ENCODE data around the gene SUPT7L. TPM values are rescaled to one million over a fixed set of nuclear protein-coding genes. Genes with fewer than 3 reads are reported as not detected.
A peak's percentile ranks its signal among the peaks of the same experiment; 100 is the strongest.
"Not testable (repeated sequence)": the region's sequence is repeated elsewhere in the genome, so short reads cannot be mapped to it uniquely, and the experiment has no call there.

The SUPT7L gene
- total and polyA plus RNA-seq, 2 donors from 2014 or later, result 28.1 to 29.6 TPM

DNA sequence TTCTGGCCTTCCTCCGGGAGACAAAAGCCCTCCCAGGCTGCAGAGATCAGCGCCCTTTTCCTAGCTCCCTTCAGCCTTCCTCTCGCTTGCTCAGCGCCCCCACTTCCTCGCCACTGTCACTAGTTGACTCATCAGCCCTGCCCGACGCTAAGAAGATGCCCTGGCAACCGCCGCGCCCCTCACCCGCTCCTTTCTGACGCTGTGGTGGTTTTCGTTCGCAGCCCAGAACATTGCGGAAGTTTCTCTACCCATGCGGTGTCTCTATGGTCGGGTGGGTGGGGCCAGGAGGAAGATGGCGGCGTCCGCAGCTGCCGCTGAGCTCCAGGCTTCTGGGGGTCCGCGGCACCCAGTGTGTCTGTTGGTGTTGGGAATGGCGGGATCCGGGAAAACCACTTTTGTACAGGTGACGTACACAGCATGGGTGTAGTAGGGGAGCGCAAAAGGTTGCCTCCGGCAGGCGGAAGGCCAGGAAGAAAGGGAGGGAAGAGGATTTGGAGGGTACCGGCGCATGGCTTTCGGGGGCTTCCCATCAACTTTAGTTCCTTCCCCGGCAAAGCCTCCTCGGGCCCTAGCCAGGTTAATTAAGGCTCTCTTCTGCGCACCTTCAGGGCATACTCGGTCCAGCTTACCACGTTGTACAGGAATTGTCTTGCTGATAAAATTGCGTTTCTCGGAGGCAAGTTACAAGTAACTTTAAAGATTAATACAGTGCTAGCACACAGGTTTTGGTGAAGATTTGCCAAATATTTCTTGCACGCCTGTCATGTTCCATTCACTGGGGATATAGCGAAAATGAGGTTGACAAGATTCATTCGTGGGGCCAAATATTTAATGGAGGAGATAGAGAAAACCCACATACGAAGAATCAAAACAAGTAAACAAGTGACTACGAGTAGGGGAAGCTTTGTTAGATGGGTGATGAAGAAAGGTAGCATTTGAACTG lies 34.4 kb downstream of the SUPT7L start, which contains the start of the genes CCDC121 and GPN1:
TSS of gene CCDC121 (minus strand) at position 246 of the 943 bp plus-strand sequence. CDS start 1,213 bp downstream, outside the sequence.
TSS of gene GPN1 (plus strand) at position 284 of the 943 bp plus-strand sequence. CDS start at position 293, 9 bp downstream.
- Histone ChIP-seq H3K4me3 (ENCODE audit: low read length in 3 of 3) (peak within 1 kb of the TSS; percentile 88 to 97 (median 91)), H3K36me3 (ENCODE audit: control insufficient read depth in 2 of 3, insufficient read depth in 3 of 3, low read length in 3 of 3) (peaks cover 6 to 16% (median 7%) of the 10 kb centered on the region in 3 donors), H3K9me3 (ENCODE audit: control insufficient read depth in 2 of 3, insufficient read depth in 1 of 3, low read length in 3 of 3) (no peaks in the 10 kb centered on the region), H3K27ac (ENCODE audit: low read depth in 2 of 2, low read length in 2 of 2) (peak within 1 kb of the TSS; percentile 79 to 83), H3K9ac (ENCODE audit: low read length in 3 of 3) (peak within 1 kb of the TSS; percentile 86 to 97 (median 86)), H3K27me3 (ENCODE audit: control insufficient read depth, insufficient read depth, low read length) (no peaks in the 10 kb centered on the region), H3K4me1 (ENCODE audit: control insufficient read depth in 2 of 3, insufficient read depth in 2 of 3, low read depth in 1 of 3, low read length in 3 of 3) (peaks cover 0 to 10% (median 0%) of the 10 kb centered on the region in 3 donors)
- TF ChIP-seq, protein P1, sequence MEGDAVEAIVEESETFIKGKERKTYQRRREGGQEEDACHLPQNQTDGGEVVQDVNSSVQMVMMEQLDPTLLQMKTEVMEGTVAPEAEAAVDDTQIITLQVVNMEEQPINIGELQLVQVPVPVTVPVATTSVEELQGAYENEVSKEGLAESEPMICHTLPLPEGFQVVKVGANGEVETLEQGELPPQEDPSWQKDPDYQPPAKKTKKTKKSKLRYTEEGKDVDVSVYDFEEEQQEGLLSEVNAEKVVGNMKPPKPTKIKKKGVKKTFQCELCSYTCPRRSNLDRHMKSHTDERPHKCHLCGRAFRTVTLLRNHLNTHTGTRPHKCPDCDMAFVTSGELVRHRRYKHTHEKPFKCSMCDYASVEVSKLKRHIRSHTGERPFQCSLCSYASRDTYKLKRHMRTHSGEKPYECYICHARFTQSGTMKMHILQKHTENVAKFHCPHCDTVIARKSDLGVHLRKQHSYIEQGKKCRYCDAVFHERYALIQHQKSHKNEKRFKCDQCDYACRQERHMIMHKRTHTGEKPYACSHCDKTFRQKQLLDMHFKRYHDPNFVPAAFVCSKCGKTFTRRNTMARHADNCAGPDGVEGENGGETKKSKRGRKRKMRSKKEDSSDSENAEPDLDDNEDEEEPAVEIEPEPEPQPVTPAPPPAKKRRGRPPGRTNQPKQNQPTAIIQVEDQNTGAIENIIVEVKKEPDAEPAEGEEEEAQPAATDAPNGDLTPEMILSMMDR (IDR thresholded peaks at IDR 0.05; ENCODE audit: borderline replicate concordance, extremely low read depth, insufficient read depth), result no peak
- intact Hi-C loops (cut with DNase I), result no loop called here
- FAIRE-seq (no peak), DNase-seq (peak; percentile 86 to 96 (median 92))

GRCh38 chr2:27627963-27628766 lies 35.2 kb downstream of the SUPT7L start:
- Histone ChIP-seq H3K27me3 (ENCODE audit: control insufficient read depth, insufficient read depth, low read length) (no peaks in the 10 kb centered on the region), H3K9ac (ENCODE audit: low read length in 3 of 3) (peak overlapping the region; percentile 86 to 97 (median 86)), H3K36me3 (ENCODE audit: control insufficient read depth in 2 of 3, insufficient read depth in 3 of 3, low read length in 3 of 3) (peaks cover 6 to 21% (median 13%) of the 10 kb centered on the region in 3 donors), H3K4me3 (ENCODE audit: low read length in 3 of 3) (peak overlapping the region; percentile 88 to 97 (median 91)), H3K9me3 (ENCODE audit: control insufficient read depth in 2 of 3, insufficient read depth in 1 of 3, low read length in 3 of 3) (no peaks in the 10 kb centered on the region), H3K4me1 (ENCODE audit: control insufficient read depth in 2 of 3, insufficient read depth in 2 of 3, low read depth in 1 of 3, low read length in 3 of 3) (peaks cover 0 to 10% (median 0%) of the 10 kb centered on the region in 3 donors), H3K27ac (ENCODE audit: low read depth in 2 of 2, low read length in 2 of 2) (peak overlapping the region; percentile 79 to 83)
- DNase-seq (peak in 2 of 5 donors; percentile 35 to 42), FAIRE-seq (no peak)
- TF ChIP-seq, protein P1 (IDR thresholded peaks at IDR 0.05; ENCODE audit: borderline replicate concordance, extremely low read depth, insufficient read depth), result no peak
- intact Hi-C loops (cut with DNase I), result no loop called here

- H3K27ac ChIP-seq (ENCODE audit: low read depth in 2 of 2, low read length in 2 of 2); H3K27me3 ChIP-seq (ENCODE audit: control insufficient read depth, insufficient read depth, low read length); DNase-seq; H3K9me3 ChIP-seq (ENCODE audit: control insufficient read depth in 2 of 3, insufficient read depth in 1 of 3, low read length in 3 of 3); H3K9ac ChIP-seq (ENCODE audit: low read length in 3 of 3); H3K4me3 ChIP-seq (ENCODE audit: low read length in 3 of 3); intact Hi-C loops (cut with DNase I); FAIRE-seq: not testable (repeated sequence)
- Histone ChIP-seq H3K36me3 (ENCODE audit: control insufficient read depth in 2 of 3, insufficient read depth in 3 of 3, low read length in 3 of 3) (peaks cover 0 to 28% (median 11%) of the 10 kb centered on the region in 3 donors), H3K4me1 (ENCODE audit: control insufficient read depth in 2 of 3, insufficient read depth in 2 of 3, low read depth in 1 of 3, low read length in 3 of 3) (peaks cover 0 to 10% (median 0%) of the 10 kb centered on the region in 3 donors)
Observed at GRCh38 chr2:27626921-27627320, 36.5 kb downstream of the SUPT7L start.

DNA sequence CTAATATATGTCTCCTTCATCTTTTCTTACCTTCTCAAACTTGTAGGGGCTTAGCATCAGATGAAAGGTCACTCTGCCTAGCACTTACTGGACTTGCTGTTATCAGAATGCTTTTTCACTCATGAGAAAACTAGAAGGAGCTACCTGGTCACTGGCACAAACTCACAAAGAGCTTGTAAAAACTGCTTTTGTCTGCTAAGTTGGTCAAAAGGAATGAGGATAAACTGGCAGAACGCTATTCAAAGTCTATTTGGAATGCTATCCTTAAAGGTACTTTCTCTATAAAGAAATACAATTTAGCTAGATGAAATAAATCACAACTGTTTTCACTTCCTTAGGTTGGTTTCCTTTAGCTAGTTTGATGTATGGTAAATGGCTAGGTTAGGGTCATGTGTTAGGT lies 37.1 kb downstream of the SUPT7L start:
- H3K27ac ChIP-seq (ENCODE audit: low read depth in 2 of 2, low read length in 2 of 2); H3K9me3 ChIP-seq (ENCODE audit: control insufficient read depth in 2 of 3, insufficient read depth in 1 of 3, low read length in 3 of 3); FAIRE-seq; H3K27me3 ChIP-seq (ENCODE audit: control insufficient read depth, insufficient read depth, low read length); intact Hi-C loops (cut with DNase I); H3K9ac ChIP-seq (ENCODE audit: low read length in 3 of 3); DNase-seq; H3K4me3 ChIP-seq (ENCODE audit: low read length in 3 of 3): not testable (repeated sequence)
- peaks cover 0 to 28% (median 13%) of the 10 kb centered on the region in 3 donors for H3K36me3 ChIP-seq (ENCODE audit: control insufficient read depth in 2 of 3, insufficient read depth in 3 of 3, low read length in 3 of 3)
- H3K4me1 ChIP-seq (ENCODE audit: control insufficient read depth in 2 of 3, insufficient read depth in 2 of 3, low read depth in 1 of 3, low read length in 3 of 3), result peaks cover 0 to 10% (median 0%) of the 10 kb centered on the region in 3 donors

Measured in kidney (tissue), 14 donors.